OCI-LY3 (cell line): ENCODE measurements around the gene ANAPC4.

Source experiments
- EZH2phosphoT487 ChIP-seq: fragments of 200-600 bp; shearing (Covaris generic); IDR thresholded peaks from 2 replicates; pipeline ENCODE4 v1.6.1; 2018; ENCODE audit warnings: antibody characterized with exemption, mixed run types, low read depth
- TF ChIP-seq, protein P1 (sequence below): fragments of 200-600, 300-600 bp; sonication (generic); IDR thresholded peaks from 2 replicates; pipeline ENCODE4 v1.5.1; 2014; ENCODE audit warnings: antibody characterized with exemption, low read length, low read depth

DNA sequence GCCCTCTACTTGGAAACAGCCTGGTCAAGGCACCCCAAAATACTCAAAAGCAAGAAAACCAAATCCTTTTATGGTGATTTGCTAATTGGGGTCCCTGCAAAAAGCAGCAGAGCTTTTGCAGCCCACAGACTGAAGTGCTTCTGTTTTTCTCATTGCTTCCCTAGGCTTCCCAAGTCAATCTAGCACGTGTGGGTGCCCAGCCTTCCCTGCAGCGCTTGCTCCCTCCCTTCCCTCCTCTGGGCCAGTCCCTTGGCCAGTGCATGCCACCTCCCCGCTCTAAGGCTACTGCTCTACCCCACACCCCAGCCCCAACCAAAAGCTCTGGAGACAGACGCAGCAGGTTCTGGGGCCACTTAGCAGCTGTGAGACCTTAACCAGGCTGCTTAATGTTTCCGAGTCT lies 53.6 kb downstream of the ANAPC4 start:
- TF ChIP-seq, protein P1, sequence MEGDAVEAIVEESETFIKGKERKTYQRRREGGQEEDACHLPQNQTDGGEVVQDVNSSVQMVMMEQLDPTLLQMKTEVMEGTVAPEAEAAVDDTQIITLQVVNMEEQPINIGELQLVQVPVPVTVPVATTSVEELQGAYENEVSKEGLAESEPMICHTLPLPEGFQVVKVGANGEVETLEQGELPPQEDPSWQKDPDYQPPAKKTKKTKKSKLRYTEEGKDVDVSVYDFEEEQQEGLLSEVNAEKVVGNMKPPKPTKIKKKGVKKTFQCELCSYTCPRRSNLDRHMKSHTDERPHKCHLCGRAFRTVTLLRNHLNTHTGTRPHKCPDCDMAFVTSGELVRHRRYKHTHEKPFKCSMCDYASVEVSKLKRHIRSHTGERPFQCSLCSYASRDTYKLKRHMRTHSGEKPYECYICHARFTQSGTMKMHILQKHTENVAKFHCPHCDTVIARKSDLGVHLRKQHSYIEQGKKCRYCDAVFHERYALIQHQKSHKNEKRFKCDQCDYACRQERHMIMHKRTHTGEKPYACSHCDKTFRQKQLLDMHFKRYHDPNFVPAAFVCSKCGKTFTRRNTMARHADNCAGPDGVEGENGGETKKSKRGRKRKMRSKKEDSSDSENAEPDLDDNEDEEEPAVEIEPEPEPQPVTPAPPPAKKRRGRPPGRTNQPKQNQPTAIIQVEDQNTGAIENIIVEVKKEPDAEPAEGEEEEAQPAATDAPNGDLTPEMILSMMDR = no peak
- TF ChIP-seq EZH2phosphoT487 = no peak
